Liver (tissue), 9 donors: ENCODE measurements around the gene VAV3. TPM values are rescaled to one million over a fixed set of nuclear protein-coding genes. Genes with fewer than 3 reads are reported as not detected.

Experiments used
- DNase-seq: peaks from one replicate; pipeline ENCODE4 v3.0.0-alpha.2; 2017; ENCODE audit warnings: low spot score
- H3K27ac ChIP-seq, 2 donors: one replicate each; pipeline ENCODE4 v1.7.0; 2013; ENCODE audit warnings: inconsistent platforms in 2 of 2, low read length in 2 of 2, control low read depth in 1 of 2, low read depth in 1 of 2, mild to moderate bottlenecking in 1 of 2
- H3K27me3 ChIP-seq, 4 donors: one replicate each; pipeline versions ENCODE4 v1.6.1 to v1.7.0; 2013; ENCODE audit warnings: low read length in 3 of 4, inconsistent platforms in 1 of 4, mild to moderate bottlenecking in 1 of 4, moderate library complexity in 1 of 4; ENCODE audit not compliant: control insufficient read depth in 4 of 4, insufficient read depth in 4 of 4
- H3K36me3 ChIP-seq, 4 donors: one replicate each; pipeline versions ENCODE4 v1.6.1 to v1.7.0; 2013; ENCODE audit warnings: low read length in 3 of 4, mild to moderate bottlenecking in 3 of 4, low read depth in 1 of 4, moderate library complexity in 1 of 4; ENCODE audit not compliant: control insufficient read depth in 4 of 4, insufficient read depth in 3 of 4
- H3K4me1 ChIP-seq, 4 donors: one replicate each; pipeline versions ENCODE4 v1.6.1 to v1.7.0; 2013; ENCODE audit warnings: low read length in 3 of 4, mild to moderate bottlenecking in 3 of 4, moderate library complexity in 1 of 4; ENCODE audit not compliant: control insufficient read depth in 4 of 4, insufficient read depth in 4 of 4
- H3K4me3 ChIP-seq, 3 donors: one replicate each; pipeline versions ENCODE4 v1.6.1 to v1.7.0; 2013; ENCODE audit warnings: low read length in 3 of 3, control low read depth in 1 of 3, low read depth in 1 of 3, mild to moderate bottlenecking in 1 of 3
- H3K9ac ChIP-seq, 2 donors: one replicate each; pipeline ENCODE4 v1.7.0; 2013; ENCODE audit warnings: low read length in 2 of 2, mild to moderate bottlenecking in 2 of 2, moderate library complexity in 2 of 2, control low read depth in 1 of 2, low read depth in 1 of 2
- H3K9me3 ChIP-seq, 4 donors: one replicate each; pipeline versions ENCODE4 v1.6.1 to v1.7.0; 2013; ENCODE audit warnings: low read length in 3 of 4; ENCODE audit not compliant: control insufficient read depth in 4 of 4
- ATF3 ChIP-seq: IDR thresholded peaks from 2 replicates; pipeline ENCODE4 v1.6.1; 2016; ENCODE audit warnings: antibody characterized with exemption
- CTCF ChIP-seq: fragments of 150-350 bp; IDR thresholded peaks from 2 replicates; pipeline ENCODE4 v1.5.1; 2017; ENCODE audit warnings: improper control_type of control experiment, low read depth, low read length; ENCODE audit not compliant: missing input control
- EGR1 ChIP-seq, 2 donors: IDR thresholded peaks; 2 replicates each; pipeline ENCODE4 v1.6.1; 2016 to 2018; ENCODE audit warnings: antibody characterized with exemption in 2 of 2, low read depth in 2 of 2
- FOXA1 ChIP-seq: IDR thresholded peaks from 2 replicates; pipeline ENCODE4 v1.6.1; 2016; ENCODE audit warnings: antibody characterized with exemption
- FOXA2 ChIP-seq: IDR thresholded peaks from 2 replicates; pipeline ENCODE4 v1.6.1; 2016; ENCODE audit warnings: antibody characterized with exemption
- GABPA ChIP-seq, 2 donors: IDR thresholded peaks in 1 of 2; conservative IDR thresholded peaks in 1 of 2; 2 replicates each; pipeline ENCODE4 v1.6.1; 2016; ENCODE audit warnings: antibody characterized with exemption in 2 of 2, mild to moderate bottlenecking in 1 of 2, moderate library complexity in 1 of 2
- HNF4A ChIP-seq, 2 donors: conservative IDR thresholded peaks; 2 replicates each; pipeline ENCODE4 v1.6.1; 2016; ENCODE audit warnings: antibody characterized with exemption in 2 of 2, mild to moderate bottlenecking in 2 of 2
- HNF4G ChIP-seq: IDR thresholded peaks from 2 replicates; pipeline ENCODE4 v1.6.1; 2016; ENCODE audit warnings: antibody characterized with exemption
- JUND ChIP-seq, 2 donors: IDR thresholded peaks; 2 replicates each; pipeline ENCODE4 v1.6.1; 2016; ENCODE audit warnings: antibody characterized with exemption in 2 of 2
- NR2F2 ChIP-seq: IDR thresholded peaks from 2 replicates; pipeline ENCODE4 v1.6.1; 2016; ENCODE audit warnings: antibody characterized with exemption
- RAD21 ChIP-seq, 2 donors: IDR thresholded peaks; 2 replicates each; pipeline ENCODE4 v1.6.1; 2016; ENCODE audit warnings: antibody characterized with exemption in 2 of 2, mild to moderate bottlenecking in 2 of 2
- REST ChIP-seq: IDR thresholded peaks from 2 replicates; pipeline ENCODE4 v1.6.1; 2016; ENCODE audit warnings: antibody characterized with exemption, mild to moderate bottlenecking
- RXRA ChIP-seq, 2 donors: IDR thresholded peaks; 2 replicates each; pipeline ENCODE4 v1.6.1; 2017 to 2018; ENCODE audit warnings: antibody characterized with exemption in 2 of 2, mild to moderate bottlenecking in 1 of 2
- SP1 ChIP-seq: IDR thresholded peaks from 2 replicates; pipeline ENCODE4 v1.6.1; 2018; ENCODE audit warnings: antibody characterized with exemption, mild to moderate bottlenecking
- TAF1 ChIP-seq: conservative IDR thresholded peaks from 2 replicates; pipeline ENCODE4 v1.6.1; 2016; ENCODE audit warnings: antibody characterized with exemption, mild to moderate bottlenecking
- YY1 ChIP-seq: IDR thresholded peaks from 2 replicates; pipeline ENCODE4 v1.6.1; 2016; ENCODE audit warnings: antibody characterized with exemption, mild to moderate bottlenecking
- ZBTB33 ChIP-seq: IDR thresholded peaks from 2 replicates; pipeline ENCODE4 v1.6.1; 2016; ENCODE audit warnings: antibody characterized with exemption
- WGBS: extraction: QIAGEN DNeasy Blood & Tissue Kit; methylation state at CpG from one replicate; pipeline ENCODE4 v1.1.7; 2013; 5-methylcytosine and 5-hydroxymethylcytosine counted together
- polyA plus RNA-seq, 2 donors: library from polyadenylated mRNA; stranded (reverse) in 1 of 2; unstranded in 1 of 2; fragments of 200-250 nt in 1 of 2; fragments of >200 nt in 1 of 2; fragmentation: Nextera tagmentation in 1 of 2; extraction: Ambion mirVana in 1 of 2; gene quantifications; one replicate each; pipeline versions ENCODE4 v1.2.1 to v1.2.3, GENCODE V29; 2013 to 2015
- total RNA-seq, 2 donors: library from RNA; depleted of rRNA; stranded (reverse); fragments of >200 nt; gene quantifications; one replicate each; pipeline ENCODE4 v1.2.3, GENCODE V29; 2014
- TF ChIP-seq, protein P1 (sequence below): IDR thresholded peaks from 2 replicates; pipeline ENCODE4 v1.6.1; 2016; ENCODE audit warnings: antibody characterized with exemption
- donor health status: healthy.
- donor health status: healthy.
- donor health status: healthy.
- donor health status: healthy.
- donor health status: healthy.

Gene VAV3
- total and polyA plus RNA-seq, 4 donors, result 0.46 to 4.8 (median 2.7) TPM

- H3K4me3 ChIP-seq, result no peak overlapping the region
- WGBS, result 53% methylated on average over 3 of the region's 3 CpGs
- TF ChIP-seq FOXA1, result no peak
- no peak for TF ChIP-seq GABPA (IDR thresholded peaks at IDR 0.05 in 1 of 2, conservative IDR thresholded peaks at IDR 0.05 in 1 of 2)
- no peak for TF ChIP-seq EGR1 (IDR thresholded peaks at IDR 0.05; ENCODE audit: low read depth in 2 of 2)
- no peak for TF ChIP-seq CTCF
- TF ChIP-seq HNF4A (conservative IDR thresholded peaks at IDR 0.05), result no peak
- TF ChIP-seq ATF3, result no peak
- no peak for TF ChIP-seq TAF1
- no peak for TF ChIP-seq NR2F2
- TF ChIP-seq HNF4G, result no peak
- TF ChIP-seq RXRA (IDR thresholded peaks at IDR 0.05), result no peak
- no peak for TF ChIP-seq REST
- no peak for TF ChIP-seq RAD21 (IDR thresholded peaks at IDR 0.05)
- no peak for TF ChIP-seq ZBTB33
Measured at GRCh38 chr1:107953556-107953955, 11.4 kb downstream of the VAV3 start.

GRCh38 chr1:107952989-107953388, 12.0 kb downstream of the VAV3 start:
- Histone ChIP-seq H3K27me3 (peaks cover 0 to 3% (median 0%) of the 10 kb centered on the region in 4 donors), H3K4me3 (no peak overlapping the region), H3K9ac (no peak overlapping the region), H3K9me3 (no peaks in the 10 kb centered on the region), H3K4me1 (peaks cover 0 to 3% (median 0%) of the 10 kb centered on the region in 4 donors), H3K27ac (no peak overlapping the region), H3K36me3 (no peaks in the 10 kb centered on the region)
- no peak for DNase-seq
- WGBS, result 53% methylated on average over 2 of the region's 2 CpGs
- TF ChIP-seq, protein P1, sequence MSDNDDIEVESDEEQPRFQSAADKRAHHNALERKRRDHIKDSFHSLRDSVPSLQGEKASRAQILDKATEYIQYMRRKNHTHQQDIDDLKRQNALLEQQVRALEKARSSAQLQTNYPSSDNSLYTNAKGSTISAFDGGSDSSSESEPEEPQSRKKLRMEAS, result peak; percentile 27
- no peak for TF ChIP-seq TAF1
- no peak for TF ChIP-seq HNF4A (conservative IDR thresholded peaks at IDR 0.05)
- no peak for TF ChIP-seq ZBTB33
- TF ChIP-seq REST, result no peak
- TF ChIP-seq YY1, result no peak
- peak; percentile 96 for TF ChIP-seq NR2F2
- TF ChIP-seq GABPA (IDR thresholded peaks at IDR 0.05 in 1 of 2, conservative IDR thresholded peaks at IDR 0.05 in 1 of 2), result no peak
- no peak for TF ChIP-seq ATF3
- TF ChIP-seq RAD21 (IDR thresholded peaks at IDR 0.05), result peak in 1 of 2 donors; percentile 35
- TF ChIP-seq HNF4G, result no peak
- TF ChIP-seq SP1, result no peak
- TF ChIP-seq JUND (IDR thresholded peaks at IDR 0.05), result no peak
- no peak for TF ChIP-seq FOXA1
- no peak for TF ChIP-seq FOXA2

More at GRCh38 chr1:107953556-107953955, 11.4 kb downstream of the VAV3 start:
- Histone ChIP-seq H3K4me1 (peaks cover 0 to 3% (median 0%) of the 10 kb centered on the region in 4 donors), H3K9ac (no peak overlapping the region), H3K27ac (peak overlapping the region in 1 of 2 donors; percentile 24), H3K9me3 (no peaks in the 10 kb centered on the region), H3K36me3 (no peaks in the 10 kb centered on the region), H3K27me3 (peaks cover 0 to 3% (median 0%) of the 10 kb centered on the region in 4 donors)
- no peak for DNase-seq
